Measurements from ENCODE around the gene UBA1.
A peak's percentile ranks its signal among the peaks of the same experiment; 100 is the strongest.

Gene UBA1

GRCh38 chrX:47193475-47194193 lies at the start of gene UBA1:
UBA1 (plus strand) TSS chrX:47193829; CDS start chrX:47198803, 4,974 bp downstream.
- DNase-seq = peak; percentile 98

GRCh38 chrX:47143894-47144625 lies 49.6 kb upstream of the UBA1 start:
- no peak for DNase-seq

GRCh38 chrX:47144626-47145394 lies 48.8 kb upstream of the UBA1 start, which contains the start of the genes NDUFB11 and RBM10:
NDUFB11 (minus strand) TSS chrX:47144702; CDS start chrX:47144679, 23 bp downstream.
RBM10 (plus strand) TSS chrX:47145221; CDS start chrX:47147482, 2,261 bp downstream.
- DNase-seq = peak; percentile 90

GRCh38 chrX:47145395-47146120 lies 48.1 kb upstream of the UBA1 start:
- DNase-seq = no peak

- no peak for DNase-seq
These were observed 47.3 kb upstream of the UBA1 start for GRCh38 chrX:47146121-47146935.

GRCh38 chrX:47146936-47147859 lies 46.4 kb upstream of the UBA1 start:
- DNase-seq = no peak

GRCh38 chrX:47148946-47149345 lies 44.7 kb upstream of the UBA1 start:
- DNase-seq = no peak

GRCh38 chrX:47151435-47151834 lies 42.2 kb upstream of the UBA1 start:
- no peak for DNase-seq

GRCh38 chrX:47156611-47157520 lies 36.8 kb upstream of the UBA1 start:
- no peak for DNase-seq

- DNase-seq = no peak
These were observed 35.5 kb upstream of the UBA1 start for GRCh38 chrX:47158131-47158530.

- DNase-seq = no peak
These were observed 34.8 kb upstream of the UBA1 start for GRCh38 chrX:47158781-47159180.

- no peak for DNase-seq
These were observed 32.8 kb upstream of the UBA1 start for GRCh38 chrX:47160781-47161180.

GRCh38 chrX:47162927-47163583 lies 30.6 kb upstream of the UBA1 start:
- no peak for DNase-seq

- DNase-seq = no peak
These were observed 29.2 kb upstream of the UBA1 start for GRCh38 chrX:47164420-47164819.

- DNase-seq = peak; percentile 24
These were observed 27.5 kb upstream of the UBA1 start for GRCh38 chrX:47166126-47166525.

- DNase-seq = no peak
These were observed 25.0 kb upstream of the UBA1 start for GRCh38 chrX:47168495-47169073.

GRCh38 chrX:47169273-47169672 lies 24.4 kb upstream of the UBA1 start:
- DNase-seq = no peak

- DNase-seq = peak; percentile 54
These were observed 23.7 kb upstream of the UBA1 start for GRCh38 chrX:47169726-47170515.

Data from activated CD8-positive, alpha-beta memory T cell treated with anti-CD3 and anti-CD28 coated beads for 24 hours (primary cell).